A673 (cell line): ENCODE data around the gene DCAKD. TPM values are rescaled to one million over a fixed set of nuclear protein-coding genes. Genes with fewer than 3 reads are reported as not detected.
"Not testable (repeated sequence)": the region's sequence is repeated elsewhere in the genome, so short reads cannot be mapped to it uniquely, and the experiment has no call there.

Source experiments
- BruUV-seq: library from RNA; stranded (reverse); fragments of 400-500 nt; replicated peaks from 2 replicates; lab custom pipeline; 2021; lab: Mats Ljungman, UMichigan
- CTCF ChIA-PET: fragments of 300-600 bp; sonication (Branson Sonifier 250); formaldehyde crosslinking; loops from one replicate; lab custom pipeline; 2022; ENCODE audit warnings: antibody characterized with exemption; lab: Charles Lee
- POLR2A ChIA-PET: fragments of 300-600 bp; sonication (Branson Sonifier 250); formaldehyde crosslinking; loops from one replicate; lab custom pipeline; 2022; ENCODE audit warnings: antibody characterized with exemption; ENCODE audit not compliant: low non-redundant PET; lab: Charles Lee
- DNase-seq: peaks from one replicate; pipeline ENCODE4 v3.0.0-alpha.2; 2015; ENCODE audit warnings: low spot score
- H3K27ac ChIP-seq: fragments of 200-600 bp; sonication (generic); 2 replicates; pipeline ENCODE4 v1.5.1; 2016; ENCODE audit warnings: mixed run types, low read depth, mild to moderate bottlenecking, mixed read lengths, antibody characterized with exemption, low read length; ENCODE audit not compliant: poor library complexity, severe bottlenecking
- H3K27me3 ChIP-seq: fragments of 200-600 bp; sonication (generic); replicated peaks from 2 replicates; pipeline ENCODE4 v1.6.1; 2017; ENCODE audit warnings: mixed run types, low read depth, mild to moderate bottlenecking, mixed read lengths, antibody characterized with exemption, low read length; ENCODE audit not compliant: insufficient read depth, poor library complexity
- H3K36me3 ChIP-seq: fragments of 200-600 bp; sonication (generic); 2 replicates; pipeline ENCODE4 v1.6.1; 2016; ENCODE audit warnings: mixed run types, mild to moderate bottlenecking, mixed read lengths, antibody characterized with exemption, low read length; ENCODE audit not compliant: insufficient read depth, poor library complexity, severe bottlenecking
- H3K4me1 ChIP-seq: fragments of 200-600 bp; sonication (generic); 2 replicates; pipeline ENCODE4 v1.6.1; 2017; ENCODE audit warnings: mixed run types, mild to moderate bottlenecking, mixed read lengths, antibody characterized with exemption, low read length; ENCODE audit not compliant: insufficient read depth, poor library complexity, severe bottlenecking
- H3K4me3 ChIP-seq: fragments of 200-600 bp; sonication (generic); 2 replicates; pipeline ENCODE4 v1.5.1; 2016; ENCODE audit warnings: low read depth, mixed run types, mild to moderate bottlenecking, mixed read lengths, low read length; ENCODE audit not compliant: poor library complexity, severe bottlenecking
- H3K9me3 ChIP-seq: fragments of 200-600 bp; sonication (generic); 2 replicates; pipeline ENCODE4 v1.6.1; 2016; ENCODE audit warnings: mixed run types, low read depth, mild to moderate bottlenecking, mixed read lengths, antibody characterized with exemption, low read length; ENCODE audit not compliant: poor library complexity, severe bottlenecking
- EZH2 ChIP-seq: fragments of 200-600 bp; sonication (generic); IDR thresholded peaks from 2 replicates; pipeline ENCODE4 v1.6.1; 2017; ENCODE audit warnings: borderline replicate concordance, low read depth, mild to moderate bottlenecking, mixed read lengths, antibody characterized with exemption, low read length; ENCODE audit not compliant: poor library complexity, severe bottlenecking
- intact Hi-C: fragments of 100-400 bp; cut with micrococcal nuclease; formaldehyde crosslinking; loops from one replicate; pipeline ENCODE4 v1.10.0; 2022; ENCODE audit not compliant: unreplicated experiment
- total RNA-seq: library from RNA; stranded (reverse); gene quantifications from 2 replicates; pipeline ENCODE4 v1.2.3, GENCODE V29; 2021
- TF ChIP-seq, protein P1 (sequence below): fragments of 300-800, 200-600 bp; sonication (generic); conservative IDR thresholded peaks from 2 replicates; pipeline ENCODE4 v1.5.1; 2017; ENCODE audit warnings: low read depth, mild to moderate bottlenecking, antibody characterized with exemption, low read length, moderate library complexity, mixed read lengths

The DCAKD gene
- total RNA-seq, 1 experiment from 2014 or later = 19.1 TPM

DNA sequence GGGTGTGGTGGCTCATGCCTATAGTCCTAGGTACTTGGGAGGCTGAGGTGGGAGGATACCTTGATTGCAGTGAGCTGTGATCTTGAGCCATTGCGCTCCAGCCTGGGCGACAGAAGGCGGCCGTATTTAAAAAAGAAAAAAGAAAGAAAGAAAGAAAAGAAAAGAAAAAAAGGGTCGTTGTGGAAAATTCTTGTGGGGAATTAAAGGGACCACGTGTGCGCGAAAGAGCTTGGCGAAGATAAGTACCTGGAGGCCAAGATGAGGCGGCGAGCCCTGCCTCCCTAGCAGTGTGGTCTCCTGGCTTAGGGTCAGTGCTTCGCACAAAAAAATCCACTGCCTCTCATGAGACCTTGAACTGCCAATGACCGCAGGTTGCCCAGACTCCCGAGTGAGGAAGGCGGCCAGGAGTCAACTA, 9.0 kb upstream of the DCAKD start:
- ChIA-PET CTCF (interaction anchor here (0.8 kb wide), 1 partner anchor 75 kb away, joined by 5 read pairs; the partner anchor contains the start of gene ACBD4), POLR2A (interaction anchor here (0.7 kb wide), 1 partner anchor 1515 kb away, joined by 3 read pairs; no protein-coding TSS in a partner anchor)
- Histone ChIP-seq H3K27me3 (no peaks in the 10 kb centered on the region), H3K4me3 (peak overlapping the region; percentile 64), H3K36me3 (no peaks in the 10 kb centered on the region), H3K9me3 (no peaks in the 10 kb centered on the region), H3K4me1 (peaks cover 9% of the 10 kb centered on the region), H3K27ac (peak overlapping the region; percentile 82)
- TSS peak; percentile 92 for BruUV-seq
- no peak for DNase-seq
- intact Hi-C loops = no loop called here
- TF ChIP-seq, protein P1, sequence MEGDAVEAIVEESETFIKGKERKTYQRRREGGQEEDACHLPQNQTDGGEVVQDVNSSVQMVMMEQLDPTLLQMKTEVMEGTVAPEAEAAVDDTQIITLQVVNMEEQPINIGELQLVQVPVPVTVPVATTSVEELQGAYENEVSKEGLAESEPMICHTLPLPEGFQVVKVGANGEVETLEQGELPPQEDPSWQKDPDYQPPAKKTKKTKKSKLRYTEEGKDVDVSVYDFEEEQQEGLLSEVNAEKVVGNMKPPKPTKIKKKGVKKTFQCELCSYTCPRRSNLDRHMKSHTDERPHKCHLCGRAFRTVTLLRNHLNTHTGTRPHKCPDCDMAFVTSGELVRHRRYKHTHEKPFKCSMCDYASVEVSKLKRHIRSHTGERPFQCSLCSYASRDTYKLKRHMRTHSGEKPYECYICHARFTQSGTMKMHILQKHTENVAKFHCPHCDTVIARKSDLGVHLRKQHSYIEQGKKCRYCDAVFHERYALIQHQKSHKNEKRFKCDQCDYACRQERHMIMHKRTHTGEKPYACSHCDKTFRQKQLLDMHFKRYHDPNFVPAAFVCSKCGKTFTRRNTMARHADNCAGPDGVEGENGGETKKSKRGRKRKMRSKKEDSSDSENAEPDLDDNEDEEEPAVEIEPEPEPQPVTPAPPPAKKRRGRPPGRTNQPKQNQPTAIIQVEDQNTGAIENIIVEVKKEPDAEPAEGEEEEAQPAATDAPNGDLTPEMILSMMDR = no peak
- no peak for TF ChIP-seq EZH2

DNA sequence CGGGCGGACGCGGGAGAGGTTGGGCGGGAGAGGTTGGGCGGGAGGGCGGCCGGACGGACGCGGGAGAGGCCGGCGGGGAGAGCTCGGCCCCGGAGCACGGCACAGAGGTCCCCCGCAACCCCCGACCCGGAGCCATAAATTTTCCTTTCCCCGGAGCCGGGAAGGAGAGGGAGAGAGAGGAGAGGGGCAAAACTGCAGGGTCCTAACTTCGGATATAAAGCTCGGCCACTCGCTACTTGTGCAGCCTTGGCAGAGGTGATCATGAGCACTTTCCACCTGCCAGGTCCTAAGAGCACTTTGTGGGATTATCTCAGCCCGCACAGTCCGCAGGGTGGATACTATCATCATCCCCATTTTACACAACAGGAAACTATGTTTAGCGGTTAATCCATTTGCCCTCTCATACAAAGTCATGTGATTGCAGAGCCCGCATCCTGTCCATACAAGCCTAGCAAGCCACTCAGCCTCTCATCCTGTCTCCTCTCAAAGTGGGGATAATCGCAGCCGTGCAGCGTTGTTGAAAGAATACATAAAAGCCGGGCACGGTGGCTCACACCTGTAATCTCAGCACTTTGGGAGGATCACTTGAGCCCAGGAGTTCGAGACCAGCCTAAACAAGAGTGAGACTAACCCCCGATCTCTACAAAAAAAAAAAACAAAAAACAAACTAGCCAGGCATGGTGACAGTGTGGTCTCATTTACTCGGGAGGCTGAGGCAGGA, 780 bp upstream of the DCAKD start:
- intact Hi-C loops = no loop called here

DNA sequence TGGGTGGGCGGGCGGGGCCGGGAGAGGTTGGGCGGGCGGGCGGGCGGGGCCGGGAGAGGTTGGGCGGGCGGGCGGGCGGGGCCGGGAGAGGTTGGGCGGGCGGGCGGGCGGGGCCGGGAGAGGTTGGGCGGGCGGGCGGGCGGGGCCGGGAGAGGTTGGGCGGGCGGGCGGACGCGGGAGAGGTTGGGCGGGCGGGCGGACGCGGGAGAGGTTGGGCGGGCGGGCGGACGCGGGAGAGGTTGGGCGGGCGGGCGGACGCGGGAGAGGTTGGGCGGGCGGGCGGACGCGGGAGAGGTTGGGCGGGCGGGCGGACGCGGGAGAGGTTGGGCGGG, 254 bp upstream of the DCAKD start:
- H3K36me3 ChIP-seq, H3K27ac ChIP-seq, POLR2A ChIA-PET, intact Hi-C loops, BruUV-seq, DNase-seq, H3K27me3 ChIP-seq, H3K9me3 ChIP-seq, H3K4me1 ChIP-seq: not testable (repeated sequence)
- CTCF ChIA-PET = interaction anchor here (0.6 kb wide), 1 partner anchor 27 kb away, joined by 3 read pairs; no protein-coding TSS in a partner anchor
- peak overlapping the region; percentile 56 for H3K4me3 ChIP-seq

More for the DNA sequence above, 780 bp upstream of the DCAKD start:
- peak; percentile 32 for DNase-seq
- Histone ChIP-seq H3K36me3 (no peaks in the 10 kb centered on the region), H3K4me1 (no peaks in the 10 kb centered on the region), H3K9me3 (no peaks in the 10 kb centered on the region), H3K4me3 (peak overlapping the region; percentile 49), H3K27me3 (no peaks in the 10 kb centered on the region), H3K27ac (peak overlapping the region; percentile 68)
- TF ChIP-seq EZH2 = no peak
- TF ChIP-seq, protein P1 = no peak
- ChIA-PET POLR2A (interaction anchor here (0.6 kb wide), 1 partner anchor 501 kb away, joined by 6 read pairs; no protein-coding TSS in a partner anchor), CTCF (no interaction called here)
- TSS peak; percentile 59 for BruUV-seq
